Stimulated activated CD4-positive, alpha-beta T cell treated with anti-CD3 and anti-CD28 coated beads, Interleukin-15, amount 100 ng/mL, for 48 hours (primary cell): ENCODE measurements around the gene PRDM16.

Source experiments
- DNase-seq, 2 donors: peaks; one replicate each; pipeline ENCODE4 v3.0.0-alpha.2; 2020; ENCODE audit warnings: low read depth in 2 of 2

The PRDM16 gene

GRCh38 chr1:3429320-3429719 is 360.3 kb downstream of the PRDM16 start:
- DNase-seq, result no peak

- no peak for DNase-seq
Measured at GRCh38 chr1:3429766-3430165, 360.8 kb downstream of the PRDM16 start.

GRCh38 chr1:3430406-3430805 is 361.4 kb downstream of the PRDM16 start:
- DNase-seq, result no peak

- DNase-seq, result no peak
Measured at GRCh38 chr1:3430820-3431219, 361.8 kb downstream of the PRDM16 start.

GRCh38 chr1:3431266-3431665 is 362.3 kb downstream of the PRDM16 start:
- no peak for DNase-seq

GRCh38 chr1:3431686-3432085 is 362.7 kb downstream of the PRDM16 start:
- DNase-seq, result no peak

- DNase-seq, result no peak
Measured at GRCh38 chr1:3432306-3432705, 363.3 kb downstream of the PRDM16 start.

GRCh38 chr1:3433076-3433475 is 364.1 kb downstream of the PRDM16 start:
- no peak for DNase-seq

- DNase-seq, result no peak
Measured at GRCh38 chr1:3433596-3434320, 364.8 kb downstream of the PRDM16 start.

GRCh38 chr1:3434406-3435110 is 365.6 kb downstream of the PRDM16 start:
- DNase-seq, result no peak

- DNase-seq, result no peak
Measured at GRCh38 chr1:3435666-3436065, 366.7 kb downstream of the PRDM16 start.

- no peak for DNase-seq
Measured at GRCh38 chr1:3436451-3436850, 367.4 kb downstream of the PRDM16 start.

- no peak for DNase-seq
Measured at GRCh38 chr1:3436901-3437300, 367.9 kb downstream of the PRDM16 start.

- DNase-seq, result no peak
Measured at GRCh38 chr1:3438661-3439180, 369.7 kb downstream of the PRDM16 start.

- no peak for DNase-seq
Measured at GRCh38 chr1:3439346-3440299, 370.6 kb downstream of the PRDM16 start.

- no peak for DNase-seq
Measured at GRCh38 chr1:3440300-3440681, 371.3 kb downstream of the PRDM16 start.

- no peak for DNase-seq
Measured at GRCh38 chr1:3440711-3441409, 371.9 kb downstream of the PRDM16 start.

GRCh38 chr1:3441410-3441847 is 372.4 kb downstream of the PRDM16 start:
- no peak for DNase-seq

- no peak for DNase-seq
Measured at GRCh38 chr1:3441880-3442279, 372.9 kb downstream of the PRDM16 start.

GRCh38 chr1:3442331-3442730 is 373.3 kb downstream of the PRDM16 start:
- DNase-seq, result no peak

GRCh38 chr1:3442901-3443300 is 373.9 kb downstream of the PRDM16 start:
- no peak for DNase-seq
